SK-N-SH treated with all-trans-retinoic acid at 6 μM for 48 hours (cell line): ENCODE measurements around the gene TRIP6.

Source experiments
- ATAC-seq: fragments of 200-7000 bp; cut with Tn5 transposase; 3 replicates; pipeline ENCODE4 v1.9.1; 2020; ENCODE audit warnings: mild to moderate bottlenecking, moderate library complexity
- ARNTL ChIP-seq: fragments of 450-650 bp; formaldehyde crosslinking; IDR thresholded peaks from 2 replicates; pipeline ENCODE4 v1.5.0; 2020; ENCODE audit warnings: low read depth, mild to moderate bottlenecking, moderate library complexity, borderline replicate concordance
- BACH2 ChIP-seq: fragments of 250-450 bp; sonication (Bioruptor Pico); IDR thresholded peaks from 2 replicates; pipeline ENCODE4 v1.9.0; 2021; ENCODE audit warnings: mild to moderate bottlenecking, borderline replicate concordance
- CREB5 ChIP-seq: fragments of 250-450 bp; sonication (Bioruptor Pico); IDR thresholded peaks from 2 replicates; pipeline ENCODE4 v1.5.1; 2020; ENCODE audit warnings: low read depth, mild to moderate bottlenecking, moderate library complexity
- ESRRG ChIP-seq: fragments of 250-450 bp; sonication (Bioruptor Pico); IDR thresholded peaks from 2 replicates; pipeline ENCODE4 v1.6.1; 2021; ENCODE audit warnings: mild to moderate bottlenecking
- GLIS3 ChIP-seq: fragments of 250-450 bp; sonication (Bioruptor Pico); IDR thresholded peaks from 2 replicates; pipeline ENCODE4 v1.5.0; 2020; ENCODE audit warnings: mild to moderate bottlenecking, moderate library complexity
- ISL1 ChIP-seq: fragments of 250-450 bp; sonication (Bioruptor Pico); IDR thresholded peaks from 2 replicates; pipeline ENCODE4 v2.1.2; 2022; ENCODE audit warnings: mild to moderate bottlenecking, moderate library complexity
- OSR1 ChIP-seq: fragments of 250-450 bp; sonication (Bioruptor Pico); IDR thresholded peaks from 2 replicates; pipeline ENCODE4 v1.8.0; 2022; ENCODE audit warnings: moderate library complexity, mild to moderate bottlenecking, inconsistent platforms
- PATZ1 ChIP-seq: fragments of 250-450 bp; sonication (Bioruptor Pico); IDR thresholded peaks from 2 replicates; pipeline ENCODE4 v1.8.0; 2020; ENCODE audit warnings: mild to moderate bottlenecking, moderate library complexity, borderline replicate concordance
- PPARA ChIP-seq: fragments of 250-450 bp; sonication (Bioruptor Pico); IDR thresholded peaks from 2 replicates; pipeline ENCODE4 v1.5.0; 2020; ENCODE audit warnings: mild to moderate bottlenecking, borderline replicate concordance
- SNAI2 ChIP-seq: fragments of 250-450 bp; sonication (Bioruptor Pico); IDR thresholded peaks from 2 replicates; pipeline ENCODE4 v1.5.0; 2020; ENCODE audit warnings: mild to moderate bottlenecking, moderate library complexity
- TCF4 ChIP-seq: fragments of 250-450 bp; sonication (Bioruptor Pico); IDR thresholded peaks from 2 replicates; pipeline ENCODE4 v1.8.0; 2021; ENCODE audit warnings: mild to moderate bottlenecking, moderate library complexity, borderline replicate concordance
- TOX ChIP-seq: fragments of 250-450 bp; sonication (Bioruptor Pico); IDR thresholded peaks from 2 replicates; pipeline ENCODE4 v1.8.0; 2021; ENCODE audit warnings: mild to moderate bottlenecking, moderate library complexity, borderline replicate concordance
- TSHZ2 ChIP-seq: fragments of 250-450 bp; sonication (Bioruptor Pico); IDR thresholded peaks from 2 replicates; pipeline ENCODE4 v1.5.0; 2020; ENCODE audit warnings: mild to moderate bottlenecking, moderate library complexity
- ZC3H10 ChIP-seq: fragments of 250-450 bp; sonication (Bioruptor Pico); IDR thresholded peaks from 2 replicates; pipeline ENCODE4 v1.5.1; 2021; ENCODE audit warnings: mild to moderate bottlenecking, moderate library complexity
- ZFP3 ChIP-seq: fragments of 250-450 bp; sonication (Bioruptor Pico); IDR thresholded peaks from 2 replicates; pipeline ENCODE4 v1.5.0; 2020; ENCODE audit warnings: mild to moderate bottlenecking, moderate library complexity
- ZNF565 ChIP-seq: fragments of 450-650 bp; formaldehyde crosslinking; conservative IDR thresholded peaks from 2 replicates; pipeline ENCODE4 v1.5.0; 2020; ENCODE audit warnings: low read depth, mild to moderate bottlenecking, moderate library complexity
- ZNF70 ChIP-seq: fragments of 450-650 bp; formaldehyde crosslinking; IDR thresholded peaks from 2 replicates; pipeline ENCODE4 v1.5.0; 2020; ENCODE audit warnings: mild to moderate bottlenecking, moderate library complexity
- ZNF8 ChIP-seq: fragments of 450-650 bp; formaldehyde crosslinking; IDR thresholded peaks from 2 replicates; pipeline ENCODE4 v1.5.0; 2020; ENCODE audit warnings: mild to moderate bottlenecking, moderate library complexity
- TF ChIP-seq, protein P1 (sequence below): fragments of 250-450 bp; sonication (Bioruptor Pico); IDR thresholded peaks from 2 replicates; pipeline ENCODE4 v1.8.0; 2021; ENCODE audit warnings: low read depth, mild to moderate bottlenecking, moderate library complexity, borderline replicate concordance
- TF ChIP-seq, protein P2 (sequence below): fragments of 250-450 bp; sonication (Bioruptor Pico); IDR thresholded peaks from 2 replicates; pipeline ENCODE4 v1.5.1; 2021; ENCODE audit warnings: mild to moderate bottlenecking, moderate library complexity

TRIP6 gene

GRCh38 chr7:100878013-100878412 is 10.8 kb downstream of the TRIP6 start:
- no peak for ATAC-seq

GRCh38 chr7:100878685-100879084 is 11.5 kb downstream of the TRIP6 start:
- no peak for ATAC-seq
- TF ChIP-seq PPARA (no peak), TOX (CRISPR knock-in tag) (no peak), ZFP3 (CRISPR knock-in tag) (no peak), ZC3H10 (no peak), ARNTL (CRISPR knock-in tag) (no peak), ESRRG (CRISPR knock-in tag) (no peak), ZNF565 (no peak), ZNF8 (CRISPR knock-in tag) (no peak), TSHZ2 (CRISPR knock-in tag) (no peak), PATZ1 (CRISPR knock-in tag) (no peak), TCF4 (no peak), BACH2 (CRISPR knock-in tag) (no peak), GLIS3 (no peak), ZNF70 (CRISPR knock-in tag) (no peak), ISL1 (CRISPR knock-in tag) (no peak), OSR1 (CRISPR knock-in tag) (no peak), SNAI2 (CRISPR knock-in tag) (no peak)
- TF ChIP-seq, protein P1, sequence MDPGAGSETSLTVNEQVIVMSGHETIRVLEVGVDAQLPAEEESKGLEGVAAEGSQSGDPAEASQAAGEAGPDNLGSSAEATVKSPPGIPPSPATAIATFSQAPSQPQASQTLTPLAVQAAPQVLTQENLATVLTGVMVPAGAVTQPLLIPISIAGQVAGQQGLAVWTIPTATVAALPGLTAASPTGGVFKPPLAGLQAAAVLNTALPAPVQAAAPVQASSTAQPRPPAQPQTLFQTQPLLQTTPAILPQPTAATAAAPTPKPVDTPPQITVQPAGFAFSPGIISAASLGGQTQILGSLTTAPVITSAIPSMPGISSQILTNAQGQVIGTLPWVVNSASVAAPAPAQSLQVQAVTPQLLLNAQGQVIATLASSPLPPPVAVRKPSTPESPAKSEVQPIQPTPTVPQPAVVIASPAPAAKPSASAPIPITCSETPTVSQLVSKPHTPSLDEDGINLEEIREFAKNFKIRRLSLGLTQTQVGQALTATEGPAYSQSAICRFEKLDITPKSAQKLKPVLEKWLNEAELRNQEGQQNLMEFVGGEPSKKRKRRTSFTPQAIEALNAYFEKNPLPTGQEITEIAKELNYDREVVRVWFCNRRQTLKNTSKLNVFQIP, result no peak
- TF ChIP-seq, all 23 proteins: peak for 0

More at GRCh38 chr7:100878013-100878412, 10.8 kb downstream of the TRIP6 start:
- no peak for TF ChIP-seq SNAI2 (CRISPR knock-in tag)
- no peak for TF ChIP-seq ZNF565
- no peak for TF ChIP-seq PATZ1 (CRISPR knock-in tag)
- no peak for TF ChIP-seq ZFP3 (CRISPR knock-in tag)
- no peak for TF ChIP-seq TOX (CRISPR knock-in tag)
- no peak for TF ChIP-seq ESRRG (CRISPR knock-in tag)
- TF ChIP-seq TCF4, result no peak
- TF ChIP-seq, protein P2, sequence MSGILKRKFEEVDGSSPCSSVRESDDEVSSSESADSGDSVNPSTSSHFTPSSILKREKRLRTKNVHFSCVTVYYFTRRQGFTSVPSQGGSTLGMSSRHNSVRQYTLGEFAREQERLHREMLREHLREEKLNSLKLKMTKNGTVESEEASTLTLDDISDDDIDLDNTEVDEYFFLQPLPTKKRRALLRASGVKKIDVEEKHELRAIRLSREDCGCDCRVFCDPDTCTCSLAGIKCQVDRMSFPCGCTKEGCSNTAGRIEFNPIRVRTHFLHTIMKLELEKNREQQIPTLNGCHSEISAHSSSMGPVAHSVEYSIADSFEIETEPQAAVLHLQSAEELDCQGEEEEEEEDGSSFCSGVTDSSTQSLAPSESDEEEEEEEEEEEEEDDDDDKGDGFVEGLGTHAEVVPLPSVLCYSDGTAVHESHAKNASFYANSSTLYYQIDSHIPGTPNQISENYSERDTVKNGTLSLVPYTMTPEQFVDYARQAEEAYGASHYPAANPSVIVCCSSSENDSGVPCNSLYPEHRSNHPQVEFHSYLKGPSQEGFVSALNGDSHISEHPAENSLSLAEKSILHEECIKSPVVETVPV (CRISPR knock-in tag), result no peak
- no peak for TF ChIP-seq CREB5
